ENCODE measurements around the gene ITPKB.

ITPKB gene

GRCh38 chr1:226663327-226663704, 75.8 kb downstream of the ITPKB start:
- no peak for DNase-seq

- peak; percentile 99 for DNase-seq
Measured at GRCh38 chr1:226662642-226663326, 76.3 kb downstream of the ITPKB start.

DNA sequence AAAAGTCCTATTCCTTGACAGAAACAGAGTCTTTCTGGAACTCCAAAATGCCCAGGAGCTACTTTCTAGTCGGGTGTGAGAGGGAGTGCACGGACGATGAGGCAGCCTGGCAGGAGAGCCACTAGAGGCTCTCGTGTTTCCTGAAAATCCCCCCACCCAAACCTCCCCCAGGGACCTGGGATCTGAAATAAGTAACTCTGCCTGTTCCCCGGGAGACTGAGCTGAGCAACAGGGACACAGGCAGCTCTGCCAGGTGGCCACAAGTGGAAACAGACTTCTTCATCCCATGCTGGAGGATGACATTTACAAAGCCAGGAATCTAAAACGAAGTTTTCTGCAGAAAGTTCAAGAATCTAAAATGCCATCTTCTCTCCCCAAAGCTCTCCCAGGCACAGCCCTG, 77.1 kb downstream of the ITPKB start:
- peak; percentile 22 for DNase-seq

DNA sequence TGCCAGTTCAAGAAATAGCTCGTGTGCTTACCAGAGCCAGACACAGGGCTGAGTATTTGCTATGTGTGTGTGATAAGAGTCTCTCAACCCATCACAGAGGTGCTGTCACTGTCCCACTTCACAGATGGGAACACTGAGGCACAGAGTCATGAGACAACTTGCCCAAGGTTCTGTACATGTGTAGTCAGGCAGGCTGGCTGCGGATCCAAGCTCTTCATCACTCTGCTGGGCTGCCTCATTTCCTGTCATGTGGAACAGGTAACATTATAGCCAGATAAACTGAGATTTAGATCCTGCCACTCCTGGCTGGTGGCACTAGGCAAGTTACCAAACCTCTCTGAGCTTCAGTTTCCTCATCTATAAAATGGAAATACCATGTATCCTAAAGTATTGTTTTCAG, 77.8 kb downstream of the ITPKB start:
- no peak for DNase-seq

- no peak for DNase-seq
Measured at GRCh38 chr1:226660410-226661182, 78.5 kb downstream of the ITPKB start.

DNA sequence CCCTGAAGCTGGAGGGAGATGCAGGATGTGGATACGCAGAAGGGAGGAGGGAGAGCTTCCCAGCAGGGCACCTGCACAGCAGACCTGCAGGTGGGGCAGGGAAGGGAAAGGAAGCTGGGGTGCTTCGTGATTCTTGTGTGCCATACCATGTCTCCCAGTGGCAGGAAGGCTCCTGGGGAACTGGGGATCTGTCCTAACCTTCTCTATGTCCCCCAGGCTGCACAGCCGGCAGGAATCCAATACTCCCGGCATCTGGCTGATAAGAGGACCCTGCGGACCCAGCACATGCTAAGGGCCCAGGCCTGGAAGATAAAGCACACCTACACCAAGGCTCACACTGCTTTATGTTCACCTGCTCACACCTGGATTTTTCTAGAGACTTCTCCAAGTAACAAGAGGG, 79.4 kb downstream of the ITPKB start:
- DNase-seq, result no peak

DNA sequence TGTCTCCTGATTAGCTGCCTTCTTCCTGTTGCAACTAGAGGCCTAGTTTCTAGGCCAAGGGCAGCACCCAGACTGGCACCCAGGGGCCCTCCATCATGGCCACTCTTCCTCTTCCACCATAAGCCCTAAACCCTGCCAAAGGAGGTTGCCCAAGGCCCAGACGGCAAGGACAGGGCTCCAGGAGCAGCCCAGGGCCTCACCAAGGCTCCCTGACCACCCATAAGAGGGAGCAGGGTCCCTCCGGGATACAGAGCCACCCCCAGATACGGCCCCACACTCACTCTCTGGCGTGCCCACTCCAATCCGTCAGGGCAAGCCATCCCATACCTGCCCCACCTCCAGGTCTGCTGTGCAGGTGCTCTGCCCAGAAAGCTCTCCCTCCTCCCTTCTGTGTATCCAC, 79.9 kb downstream of the ITPKB start:
- no peak for DNase-seq

DNA sequence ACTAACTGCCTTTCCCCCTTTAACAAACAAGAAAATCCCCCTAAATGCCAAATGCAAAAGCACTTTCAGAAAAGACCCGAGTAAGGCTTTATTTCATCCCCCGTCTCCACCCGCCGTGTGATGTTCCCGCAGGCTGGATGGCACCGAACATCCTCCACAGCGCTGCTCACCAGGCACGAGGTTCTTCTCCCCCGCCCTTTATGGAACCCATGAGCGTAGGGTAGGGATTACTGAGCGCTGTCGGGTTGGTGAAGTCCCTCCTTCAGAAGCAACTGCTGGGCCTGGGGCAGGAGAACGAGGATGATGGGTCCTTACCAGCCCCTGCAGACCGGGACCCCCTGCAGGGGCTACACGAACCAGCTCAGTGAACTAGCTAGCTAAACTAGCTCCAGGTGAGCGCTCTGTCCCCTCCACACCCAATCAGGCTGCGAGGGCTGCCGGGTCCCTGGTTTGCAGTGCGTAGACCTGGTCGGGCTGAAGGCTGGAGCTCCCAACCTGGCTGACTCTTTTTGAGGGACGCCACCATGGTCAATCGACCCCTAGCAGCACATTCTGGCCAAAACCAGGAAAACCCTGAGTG, 80.4 kb downstream of the ITPKB start:
- DNase-seq, result no peak

DNA sequence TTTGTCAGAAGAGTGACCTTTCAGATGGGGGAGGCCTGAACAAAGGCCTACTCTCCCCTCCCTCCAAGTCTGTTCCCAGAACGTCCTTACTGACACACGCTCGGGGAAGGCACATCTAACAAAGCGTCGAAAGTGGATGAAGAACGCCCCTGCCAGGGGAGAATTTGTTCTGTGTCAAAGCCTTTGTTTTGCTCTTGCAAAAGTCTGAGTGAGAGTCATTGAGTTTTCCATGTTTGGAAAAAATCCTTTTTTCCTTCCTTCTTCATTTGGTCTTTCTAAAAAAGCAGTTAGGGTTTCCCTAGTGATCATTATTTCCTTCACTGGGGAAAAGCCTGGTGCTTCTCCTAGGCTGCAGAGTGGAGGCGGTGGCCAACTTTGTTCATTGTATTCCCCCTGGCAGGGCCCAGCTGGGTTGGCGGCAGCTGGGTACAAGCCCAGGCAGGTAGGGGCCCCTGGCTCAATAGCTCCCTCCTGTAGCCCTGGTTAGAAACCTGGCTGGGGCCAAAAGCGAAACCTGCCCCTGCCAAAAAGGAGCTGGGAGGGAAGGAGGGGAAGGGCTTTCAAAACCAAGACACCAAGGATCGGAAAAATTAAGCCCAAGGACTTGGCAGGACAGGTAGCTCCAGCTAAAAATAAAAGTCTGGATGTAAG, 81.1 kb downstream of the ITPKB start:
- DNase-seq, result no peak

DNA sequence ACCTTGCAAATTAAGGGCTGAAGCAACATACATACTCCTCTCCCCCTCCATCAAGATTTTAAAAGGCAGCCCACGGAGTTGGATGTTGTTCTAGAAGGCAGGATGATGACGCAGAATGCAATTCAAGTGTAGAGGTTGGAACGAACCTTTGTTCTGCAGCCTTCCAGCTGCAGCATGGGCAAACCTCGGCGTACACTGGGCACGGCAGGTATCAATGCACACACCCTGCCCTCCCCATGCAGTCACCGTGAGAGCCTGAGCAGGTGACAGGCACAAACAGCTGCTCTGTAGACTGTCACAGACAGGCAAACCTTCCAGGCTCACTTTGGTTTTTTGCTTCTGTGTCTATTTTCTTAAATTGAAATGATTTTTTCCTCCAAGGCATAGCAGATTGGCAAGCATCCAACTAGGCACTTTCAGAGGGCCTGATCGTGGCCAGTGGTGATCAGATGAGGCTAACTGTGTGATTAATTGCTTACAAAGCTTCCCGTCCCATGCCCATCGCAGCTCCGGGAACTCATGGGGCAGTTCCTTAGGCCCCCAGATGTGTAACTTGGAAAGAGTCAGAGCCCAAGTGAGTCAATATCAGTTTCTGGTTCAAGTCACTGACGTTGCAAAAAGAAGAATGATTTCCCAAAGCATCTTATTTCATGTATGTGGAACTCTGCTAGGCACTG, 82.3 kb downstream of the ITPKB start:
- DNase-seq, result peak; percentile 42

- no peak for DNase-seq
Measured at GRCh38 chr1:226656201-226656600, 82.9 kb downstream of the ITPKB start.

DNA sequence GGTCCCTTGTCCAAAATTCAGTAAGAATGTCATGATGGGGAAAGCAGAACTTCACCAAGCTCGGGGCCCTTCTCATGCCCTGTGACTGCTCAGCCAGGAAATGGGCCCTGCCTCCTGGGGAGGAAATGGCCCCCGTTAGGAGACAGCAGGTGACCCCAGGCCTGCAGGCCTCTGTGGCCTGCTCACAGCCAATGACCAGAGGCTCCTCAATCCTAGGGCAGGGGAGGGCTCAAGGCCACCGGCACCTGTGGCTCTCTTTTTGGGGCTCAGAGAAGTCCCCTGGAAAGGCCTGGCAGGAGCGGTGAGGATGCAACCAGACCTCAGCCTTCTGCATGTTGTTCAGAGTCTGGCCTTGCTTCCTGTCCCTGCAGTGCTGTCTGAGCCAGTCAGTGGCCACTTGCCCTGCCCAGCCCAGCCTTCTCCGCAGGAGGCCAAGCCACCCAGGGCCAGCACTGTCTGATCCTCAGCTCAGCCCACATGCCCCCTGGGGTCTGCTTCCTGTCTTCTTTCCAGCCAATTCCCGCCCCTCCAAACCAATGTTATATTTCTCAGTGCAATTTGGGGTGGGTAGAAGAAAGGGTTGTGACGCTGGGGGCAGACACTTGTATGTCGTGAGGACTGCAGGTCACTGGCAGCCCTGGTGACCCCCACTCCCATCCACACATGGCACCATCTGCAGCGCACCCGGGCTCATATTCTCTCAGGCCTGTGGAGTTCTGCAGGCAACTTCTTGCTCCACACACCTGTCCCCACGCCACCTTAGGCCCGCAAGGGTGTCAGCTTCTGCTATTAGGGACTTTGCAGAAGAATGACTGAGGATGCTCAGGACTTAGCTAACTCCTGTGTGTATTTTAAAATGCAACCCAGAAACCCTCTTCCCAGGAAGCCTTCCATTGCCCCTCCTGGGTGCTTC, 83.6 kb downstream of the ITPKB start:
- DNase-seq, result peak; percentile 75

DNA sequence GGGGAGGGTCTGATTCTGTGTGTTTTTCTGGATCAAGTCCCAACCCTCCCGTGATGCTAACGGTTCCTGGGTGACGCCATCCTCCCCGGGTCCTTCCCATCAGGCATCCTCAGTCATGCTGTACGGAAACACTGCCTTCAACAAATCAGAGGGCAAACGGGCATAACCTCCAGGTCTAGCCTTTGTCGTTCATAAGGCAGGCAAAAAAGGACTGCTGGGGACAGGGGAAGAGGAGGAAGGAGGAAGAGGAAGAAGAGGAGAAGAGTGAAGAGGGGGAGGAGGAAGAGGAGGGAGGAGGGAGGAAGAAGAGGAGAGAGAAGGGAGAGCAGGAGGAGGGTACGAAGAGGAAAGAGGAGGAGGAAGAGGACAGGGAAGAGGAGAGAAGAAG, 84.4 kb downstream of the ITPKB start:
- DNase-seq, result no peak

DNA sequence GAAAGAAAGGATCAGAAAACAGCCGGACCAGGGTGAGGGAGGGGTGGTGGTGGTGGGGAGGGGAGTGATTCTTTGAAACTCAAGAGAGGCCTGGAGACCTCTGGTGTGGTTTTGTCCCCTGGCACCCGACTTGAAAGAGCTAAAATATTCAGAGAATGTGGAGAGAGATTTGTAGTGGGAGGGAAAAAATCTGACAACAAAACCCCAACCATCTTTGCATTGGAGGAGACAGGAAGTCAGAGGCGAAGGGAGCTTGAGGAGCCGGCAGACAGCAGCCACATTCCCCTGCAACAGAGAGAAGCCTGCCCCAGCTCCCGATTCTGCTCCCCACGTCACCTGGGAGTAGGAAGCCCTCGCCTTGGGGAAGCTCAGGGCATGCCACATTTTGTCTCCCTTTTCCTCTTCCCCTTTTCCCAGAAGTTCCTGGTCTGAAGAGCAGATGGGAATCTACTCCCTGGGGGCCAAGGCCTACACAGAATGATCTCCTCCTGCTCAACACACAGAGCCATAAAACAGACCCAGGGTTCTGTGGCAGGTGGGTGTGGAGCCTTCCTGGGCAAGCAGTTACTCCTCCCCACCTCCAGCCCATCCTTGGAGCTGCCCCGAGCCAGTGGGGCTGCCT, 84.9 kb downstream of the ITPKB start:
- DNase-seq, result peak; percentile 81

GRCh38 chr1:226653311-226653921, 85.7 kb downstream of the ITPKB start:
- DNase-seq, result no peak

- DNase-seq, result no peak
Measured at GRCh38 chr1:226652613-226653012, 86.5 kb downstream of the ITPKB start.

GRCh38 chr1:226651732-226652105, 87.4 kb downstream of the ITPKB start:
- DNase-seq, result no peak

GRCh38 chr1:226651041-226651731, 87.9 kb downstream of the ITPKB start:
- DNase-seq, result no peak

GRCh38 chr1:226650236-226650841, 88.7 kb downstream of the ITPKB start:
- no peak for DNase-seq

DNA sequence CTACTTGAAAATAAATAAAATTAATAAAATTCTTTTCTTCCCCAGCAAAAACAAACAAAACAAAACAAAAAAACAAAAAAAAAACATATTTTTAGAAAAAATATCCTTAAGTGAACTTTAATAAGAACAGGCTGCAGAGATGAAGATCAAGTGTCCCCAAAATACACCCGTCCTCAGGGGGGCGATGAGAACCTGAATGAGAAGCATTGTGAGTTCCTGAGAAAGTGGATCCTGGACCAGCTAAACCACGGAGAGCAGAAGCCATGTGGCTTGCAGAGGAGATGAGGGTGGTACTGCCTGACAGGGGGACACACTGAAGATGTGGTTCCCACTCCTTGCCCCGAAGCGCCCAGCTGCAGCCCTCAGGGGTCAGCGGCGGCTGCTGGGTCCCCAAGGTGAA, 89.3 kb downstream of the ITPKB start:
- DNase-seq, result peak; percentile 12

Data from fibroblast of skin of back (primary cell).